Sigmoid colon (tissue), 7 donors: ENCODE measurements around the gene NUCKS1. TPM values are rescaled to one million over a fixed set of nuclear protein-coding genes. Genes with fewer than 3 reads are reported as not detected.
A peak's percentile ranks its signal among the peaks of the same experiment; 100 is the strongest.

Experiments
- DNase-seq: peaks from one replicate; pipeline ENCODE4 v3.0.0-alpha.2; 2019
- H3K27ac ChIP-seq, 4 donors: fragments of 200-600 bp; sonication (generic); one replicate each; pipeline ENCODE4 v1.5.1; 2016 to 2019; ENCODE audit warnings: mild to moderate bottlenecking in 1 of 4
- H3K27me3 ChIP-seq, 3 donors: fragments of 200-600 bp; sonication (generic); one replicate each; pipeline ENCODE4 v1.5.1; 2019; ENCODE audit warnings: mild to moderate bottlenecking in 1 of 3
- H3K36me3 ChIP-seq, 4 donors: fragments of 200-600 bp; sonication (generic); one replicate each; pipeline ENCODE4 v1.5.1; 2016 to 2019
- H3K4me1 ChIP-seq, 4 donors: fragments of 200-600 bp; sonication (generic); one replicate each; pipeline ENCODE4 v1.5.1; 2017 to 2019
- H3K4me3 ChIP-seq, 4 donors: fragments of 200-600 bp; sonication (generic); one replicate each; pipeline ENCODE4 v1.5.1; 2017 to 2019; ENCODE audit warnings: mild to moderate bottlenecking in 2 of 4, moderate library complexity in 1 of 4
- H3K9me3 ChIP-seq, 4 donors: fragments of 200-600 bp in 3 of 4; sonication (generic) in 3 of 4; one replicate each; pipeline versions ENCODE4 v1.5.1 to v1.6.1; 2013 to 2019
- EP300 ChIP-seq, 4 donors: sonication (generic); formaldehyde crosslinking; IDR thresholded peaks; one replicate each; pipeline ENCODE4 v1.6.1; 2017; ENCODE audit warnings: antibody characterized with exemption in 4 of 4
- POLR2A ChIP-seq, 2 donors: fragments of 450-650 bp; IDR thresholded peaks; one replicate each; pipeline ENCODE4 v1.6.1; 2016; ENCODE audit warnings: antibody characterized with exemption in 2 of 2, mild to moderate bottlenecking in 2 of 2, moderate library complexity in 2 of 2
- POLR2AphosphoS5 ChIP-seq, 4 donors: sonication (generic); formaldehyde crosslinking; IDR thresholded peaks; one replicate each; pipeline ENCODE4 v1.6.1; 2017; ENCODE audit warnings: antibody characterized with exemption in 4 of 4
- WGBS, 2 donors: extraction: QIAGEN DNeasy Blood & Tissue Kit; methylation state at CpG; one replicate each; pipeline ENCODE4 v1.1.7; 2013; 5-methylcytosine and 5-hydroxymethylcytosine counted together
- intact Hi-C: fragments of 100-400 bp; cut with DNase I; formaldehyde crosslinking; loops from one replicate; pipeline ENCODE4 v1.15.1; 2023
- polyA plus RNA-seq, 3 donors: library from polyadenylated mRNA; stranded (reverse); fragments of 200-250 nt; gene quantifications; one replicate each; pipeline ENCODE4 v1.2.3, GENCODE V29; 2013
- total RNA-seq, 4 donors: library from RNA; depleted of rRNA; stranded (reverse); fragments of >200 nt; gene quantifications; one replicate each; pipeline ENCODE4 v1.1.0, GENCODE V29; 2016
- TF ChIP-seq, protein P1 (sequence below), 4 experiments: fragments of 450-650 bp in 3 of 4; fragments of 200-600 bp in 1 of 4; IDR thresholded peaks; one replicate each; pipeline ENCODE4 v1.5.1; 2016 to 2019; ENCODE audit warnings: antibody characterized with exemption in 4 of 4, mild to moderate bottlenecking in 3 of 4, moderate library complexity in 2 of 4
- donor health status: healthy with polysubstance abuse.
- donor health status: Bipolar disorder and iron deficiency.
- donor health status: healthy.

NUCKS1 gene
- total and polyA plus RNA-seq, 7 donors: 22.2 to 112 (median 88.9) TPM

DNA sequence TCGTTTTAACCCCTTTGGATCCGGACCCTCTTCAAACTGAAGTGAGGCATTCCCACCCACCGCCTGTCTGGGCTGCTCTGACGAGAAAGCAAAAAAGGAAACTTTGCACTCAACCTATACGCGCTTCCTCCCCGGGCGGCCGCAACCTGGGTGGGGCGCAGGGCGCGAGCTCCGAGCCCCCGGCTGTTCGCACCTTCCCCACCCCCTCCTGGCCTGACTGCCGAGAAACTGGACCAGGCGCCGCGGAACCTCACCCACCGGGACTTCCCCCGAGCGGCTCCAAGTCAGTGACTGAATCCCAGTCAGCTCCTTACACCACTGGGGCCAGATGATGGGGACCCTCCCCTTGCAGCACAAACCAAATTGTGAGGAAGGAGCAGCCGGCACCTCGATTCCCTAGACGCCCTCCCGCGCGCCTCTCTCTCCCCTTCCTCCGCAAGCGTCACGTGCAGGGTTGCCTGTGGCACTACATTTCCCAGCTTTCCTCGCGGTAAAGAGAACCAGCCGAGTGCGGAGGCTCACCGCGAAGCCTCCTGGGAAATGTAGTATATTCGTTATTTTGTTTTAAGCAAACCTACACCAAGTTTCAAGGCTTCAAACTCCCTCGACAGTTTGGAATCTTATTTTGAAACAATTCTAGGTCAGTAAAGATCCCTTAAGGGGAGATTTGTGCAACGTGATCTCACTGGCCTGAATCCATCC, 25.2 kb upstream of the NUCKS1 start, which contains the start of gene RAB29:
Gene RAB29, minus strand, starts transcription at position 468 of the 702 bp plus-strand sequence. CDS start 526 bp downstream, outside the sequence.
- 0% methylated on average over 40 of the region's 40 CpGs for WGBS, 2 donors
- Histone ChIP-seq H3K36me3 (no peaks in the 10 kb centered on the region), H3K27me3 (no peaks in the 10 kb centered on the region), H3K4me3 (peak within 1 kb of the TSS; percentile 50 to 86 (median 74)), H3K27ac (peak within 1 kb of the TSS; percentile 49 to 80 (median 70)), H3K4me1 (peaks cover 0 to 17% (median 9%) of the 10 kb centered on the region in 4 donors), H3K9me3 (no peaks in the 10 kb centered on the region)
- TF ChIP-seq POLR2A (IDR thresholded peaks at IDR 0.05) (peak in 1 of 2 donors; percentile 44), POLR2AphosphoS5 (IDR thresholded peaks at IDR 0.05) (peak; percentile 59 to 85 (median 72))
- TF ChIP-seq, protein P1, sequence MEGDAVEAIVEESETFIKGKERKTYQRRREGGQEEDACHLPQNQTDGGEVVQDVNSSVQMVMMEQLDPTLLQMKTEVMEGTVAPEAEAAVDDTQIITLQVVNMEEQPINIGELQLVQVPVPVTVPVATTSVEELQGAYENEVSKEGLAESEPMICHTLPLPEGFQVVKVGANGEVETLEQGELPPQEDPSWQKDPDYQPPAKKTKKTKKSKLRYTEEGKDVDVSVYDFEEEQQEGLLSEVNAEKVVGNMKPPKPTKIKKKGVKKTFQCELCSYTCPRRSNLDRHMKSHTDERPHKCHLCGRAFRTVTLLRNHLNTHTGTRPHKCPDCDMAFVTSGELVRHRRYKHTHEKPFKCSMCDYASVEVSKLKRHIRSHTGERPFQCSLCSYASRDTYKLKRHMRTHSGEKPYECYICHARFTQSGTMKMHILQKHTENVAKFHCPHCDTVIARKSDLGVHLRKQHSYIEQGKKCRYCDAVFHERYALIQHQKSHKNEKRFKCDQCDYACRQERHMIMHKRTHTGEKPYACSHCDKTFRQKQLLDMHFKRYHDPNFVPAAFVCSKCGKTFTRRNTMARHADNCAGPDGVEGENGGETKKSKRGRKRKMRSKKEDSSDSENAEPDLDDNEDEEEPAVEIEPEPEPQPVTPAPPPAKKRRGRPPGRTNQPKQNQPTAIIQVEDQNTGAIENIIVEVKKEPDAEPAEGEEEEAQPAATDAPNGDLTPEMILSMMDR (IDR thresholded peaks at IDR 0.05): no peak
- intact Hi-C loops: loop anchor here (2.0 kb wide), 2 partner anchors 24 to 38 kb away; partner anchors contain the start of genes NUCKS1 and SLC41A1
- DNase-seq: peak; percentile 92

- H3K4me3 ChIP-seq: peak overlapping the region; percentile 50 to 86 (median 74)
- TF ChIP-seq POLR2A (IDR thresholded peaks at IDR 0.05) (no peak), POLR2AphosphoS5 (IDR thresholded peaks at IDR 0.05) (no peak), EP300 (IDR thresholded peaks at IDR 0.05) (no peak)
- TF ChIP-seq, protein P1 (IDR thresholded peaks at IDR 0.05): no peak
- intact Hi-C loops: loop anchor here (2.0 kb wide), 2 partner anchors 24 to 38 kb away; partner anchors contain the start of genes NUCKS1 and SLC41A1
- H3K27me3 ChIP-seq: no peaks in the 10 kb centered on the region
- WGBS, 2 donors: 12 to 13% methylated on average over 36 of the region's 36 CpGs
- H3K9me3 ChIP-seq: no peaks in the 10 kb centered on the region
- H3K27ac ChIP-seq: peak overlapping the region; percentile 49 to 80 (median 70)
- H3K36me3 ChIP-seq: no peaks in the 10 kb centered on the region
- H3K4me1 ChIP-seq: peaks cover 0 to 24% (median 14%) of the 10 kb centered on the region in 4 donors
- no peak for DNase-seq
Measured at GRCh38 chr1:205774198-205775014, 24.4 kb upstream of the NUCKS1 start.

DNA sequence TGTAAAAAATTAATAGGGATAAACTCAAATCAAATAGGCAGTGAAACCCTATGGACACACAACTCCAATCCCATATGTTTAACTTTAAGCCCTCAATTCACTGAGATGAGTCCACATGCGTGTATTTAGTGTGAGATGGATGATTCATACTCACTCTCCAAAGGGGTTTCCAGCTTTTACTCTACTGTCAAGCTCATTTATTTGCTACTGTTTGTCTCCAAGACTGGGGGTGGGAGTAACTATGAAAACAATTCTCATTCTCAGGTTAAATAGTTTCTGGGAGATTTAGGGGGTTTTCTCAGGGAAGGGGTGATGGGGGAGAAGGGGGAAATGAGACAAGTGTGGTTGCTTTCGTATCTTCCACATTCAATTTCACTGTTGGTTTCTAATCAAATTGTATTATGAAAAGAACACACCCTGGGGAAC, 22.6 kb upstream of the NUCKS1 start:
- 73 to 90% methylated on average over 2 of the region's 2 CpGs for WGBS, 2 donors
- DNase-seq: no peak
- H3K4me3 ChIP-seq: no peak overlapping the region
- no peak for TF ChIP-seq POLR2A (IDR thresholded peaks at IDR 0.05)
- TF ChIP-seq, protein P1 (IDR thresholded peaks at IDR 0.05): no peak
- TF ChIP-seq POLR2AphosphoS5 (IDR thresholded peaks at IDR 0.05): no peak
- TF ChIP-seq EP300 (IDR thresholded peaks at IDR 0.05): no peak
- intact Hi-C loops: no loop called here
- H3K9me3 ChIP-seq: no peaks in the 10 kb centered on the region
- no peak overlapping the region for H3K27ac ChIP-seq
- H3K27me3 ChIP-seq: no peaks in the 10 kb centered on the region
- no peaks in the 10 kb centered on the region for H3K36me3 ChIP-seq
- H3K4me1 ChIP-seq: peaks cover 0 to 28% (median 18%) of the 10 kb centered on the region in 4 donors

- intact Hi-C loops: no loop called here
- Histone ChIP-seq H3K9me3 (no peaks in the 10 kb centered on the region), H3K4me1 (peaks cover 0 to 24% (median 18%) of the 10 kb centered on the region in 4 donors), H3K27ac (peak overlapping the region in 1 of 4 donors; percentile 64), H3K36me3 (no peaks in the 10 kb centered on the region), H3K27me3 (no peaks in the 10 kb centered on the region), H3K4me3 (no peak overlapping the region)
- WGBS, 2 donors: 92 to 94% methylated on average over 4 of the region's 4 CpGs
- TF ChIP-seq EP300 (IDR thresholded peaks at IDR 0.05) (no peak), POLR2A (IDR thresholded peaks at IDR 0.05) (no peak), POLR2AphosphoS5 (IDR thresholded peaks at IDR 0.05) (no peak)
- TF ChIP-seq, protein P1 (IDR thresholded peaks at IDR 0.05): no peak
- DNase-seq: no peak
Measured at GRCh38 chr1:205770618-205771017, 20.6 kb upstream of the NUCKS1 start.
